WTC11 (cell line): Measurements from ENCODE around the gene FANK1.

Experiments
- ELF4 ChIP-seq: sonication (generic); formaldehyde crosslinking; IDR thresholded peaks from 2 replicates; pipeline ENCODE4 v1.8.1; 2022; ENCODE audit warnings: low read depth, mild to moderate bottlenecking, moderate library complexity, missing genetic modification reagents
- GABPB1 ChIP-seq: sonication (generic); formaldehyde crosslinking; IDR thresholded peaks from 2 replicates; pipeline ENCODE4 v1.8.1; 2023; ENCODE audit warnings: mild to moderate bottlenecking, missing genetic modification reagents
- IRF1 ChIP-seq: sonication (generic); formaldehyde crosslinking; IDR thresholded peaks from 2 replicates; pipeline ENCODE4 v1.8.0; 2023; ENCODE audit warnings: missing genetic modification reagents
- MXD4 ChIP-seq: fragments of 250-450 bp; sonication (Bioruptor Pico); IDR thresholded peaks from 2 replicates; pipeline ENCODE4 v1.8.0; 2021; ENCODE audit warnings: mild to moderate bottlenecking, moderate library complexity, borderline replicate concordance
- ZNF263 ChIP-seq: sonication (generic); formaldehyde crosslinking; IDR thresholded peaks from 2 replicates; pipeline ENCODE4 v1.8.1; 2022; ENCODE audit warnings: low read depth, mild to moderate bottlenecking, moderate library complexity, missing genetic modification reagents
- TF ChIP-seq, protein P1 (sequence below): fragments of 200-600 bp; IDR thresholded peaks from 2 replicates; pipeline ENCODE4 v1.8.0; 2022; ENCODE audit warnings: antibody characterized with exemption

DNA sequence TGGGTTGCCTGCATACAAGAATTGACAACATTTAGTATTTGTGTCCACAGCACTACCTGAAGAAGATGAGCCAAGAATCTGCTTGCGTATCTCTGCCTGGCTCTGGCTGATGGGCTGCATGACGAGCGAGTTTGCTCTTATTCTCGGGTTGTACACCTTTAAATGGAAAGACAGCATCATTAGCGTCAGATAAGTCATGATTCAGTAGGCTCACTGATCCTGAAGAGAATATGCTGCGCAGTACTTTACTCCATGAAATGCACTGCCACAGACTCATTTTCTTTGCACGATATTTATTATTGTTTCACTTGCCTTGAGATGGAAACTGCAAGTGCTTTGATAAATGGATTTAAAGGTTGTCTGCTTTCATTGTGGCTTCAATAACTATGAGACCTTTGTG is 43.9 kb upstream of the FANK1 start:
- TF ChIP-seq, protein P1, sequence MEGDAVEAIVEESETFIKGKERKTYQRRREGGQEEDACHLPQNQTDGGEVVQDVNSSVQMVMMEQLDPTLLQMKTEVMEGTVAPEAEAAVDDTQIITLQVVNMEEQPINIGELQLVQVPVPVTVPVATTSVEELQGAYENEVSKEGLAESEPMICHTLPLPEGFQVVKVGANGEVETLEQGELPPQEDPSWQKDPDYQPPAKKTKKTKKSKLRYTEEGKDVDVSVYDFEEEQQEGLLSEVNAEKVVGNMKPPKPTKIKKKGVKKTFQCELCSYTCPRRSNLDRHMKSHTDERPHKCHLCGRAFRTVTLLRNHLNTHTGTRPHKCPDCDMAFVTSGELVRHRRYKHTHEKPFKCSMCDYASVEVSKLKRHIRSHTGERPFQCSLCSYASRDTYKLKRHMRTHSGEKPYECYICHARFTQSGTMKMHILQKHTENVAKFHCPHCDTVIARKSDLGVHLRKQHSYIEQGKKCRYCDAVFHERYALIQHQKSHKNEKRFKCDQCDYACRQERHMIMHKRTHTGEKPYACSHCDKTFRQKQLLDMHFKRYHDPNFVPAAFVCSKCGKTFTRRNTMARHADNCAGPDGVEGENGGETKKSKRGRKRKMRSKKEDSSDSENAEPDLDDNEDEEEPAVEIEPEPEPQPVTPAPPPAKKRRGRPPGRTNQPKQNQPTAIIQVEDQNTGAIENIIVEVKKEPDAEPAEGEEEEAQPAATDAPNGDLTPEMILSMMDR = no peak
- TF ChIP-seq ZNF263 = no peak
- TF ChIP-seq IRF1 = no peak
- TF ChIP-seq ELF4 = no peak
- no peak for TF ChIP-seq MXD4 (CRISPR knock-in tag)
- TF ChIP-seq GABPB1 = no peak
